HG03045 (cell line): ENCODE measurements around the gene ATP11A.

Experiments
- ATAC-seq: cut with Tn5 transposase; IDR thresholded peaks from one replicate; pipeline ENCODE4 v1.9.1; 2021; ENCODE audit warnings: mild to moderate bottlenecking, moderate library complexity; ENCODE audit not compliant: unreplicated experiment

ATP11A gene

DNA sequence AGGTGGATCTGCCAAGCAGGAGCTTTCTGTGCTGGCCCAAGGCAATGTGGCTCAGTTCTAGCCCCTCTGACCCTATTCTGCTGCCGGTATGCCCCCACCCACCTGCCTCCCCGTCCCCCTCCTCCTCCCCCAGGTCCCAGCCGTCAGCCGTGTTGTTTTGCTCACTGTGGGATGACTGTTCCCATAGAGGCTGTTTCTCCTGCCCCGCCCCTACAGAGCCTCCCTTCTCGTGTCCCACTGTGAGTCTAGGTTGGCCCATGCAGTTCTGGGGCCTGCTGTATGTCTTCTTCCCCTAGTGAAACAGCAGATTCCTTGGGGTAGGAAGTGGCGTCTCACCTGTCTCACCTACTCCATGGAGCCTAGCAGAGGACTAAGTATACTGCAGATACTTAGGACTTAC is 48.8 kb downstream of the ATP11A start:
- no peak for ATAC-seq

DNA sequence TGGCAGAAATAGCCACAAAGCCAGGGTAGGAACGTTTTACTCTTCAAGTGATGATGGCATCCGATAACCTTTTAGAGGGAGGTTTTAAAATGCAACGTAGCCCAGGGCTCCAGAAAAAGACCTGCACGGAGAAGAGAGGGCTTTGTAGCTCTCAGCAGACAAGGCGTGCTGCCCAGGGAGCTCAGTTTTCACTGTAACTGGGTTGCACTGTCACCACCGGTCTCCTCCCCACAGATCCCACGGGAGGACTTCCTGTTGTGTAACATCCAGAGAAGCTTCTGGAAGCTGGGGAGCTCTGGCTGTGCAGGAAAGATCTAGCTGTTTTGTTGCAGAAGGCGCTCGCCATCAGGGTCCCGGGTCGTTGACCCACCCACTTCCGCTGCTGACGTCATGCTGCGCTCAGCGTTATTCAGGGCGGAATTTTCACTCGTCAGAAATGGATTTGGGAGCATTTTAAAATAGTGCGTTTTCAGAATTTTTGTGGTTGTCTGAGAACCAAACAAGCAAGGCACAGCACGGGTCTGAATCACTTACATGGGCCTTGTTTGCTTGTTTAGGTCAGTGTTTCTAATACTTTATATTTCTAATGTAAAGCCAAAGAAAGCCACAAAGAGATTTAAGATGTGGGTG is 50.8 kb downstream of the ATP11A start:
- ATAC-seq: no peak

DNA sequence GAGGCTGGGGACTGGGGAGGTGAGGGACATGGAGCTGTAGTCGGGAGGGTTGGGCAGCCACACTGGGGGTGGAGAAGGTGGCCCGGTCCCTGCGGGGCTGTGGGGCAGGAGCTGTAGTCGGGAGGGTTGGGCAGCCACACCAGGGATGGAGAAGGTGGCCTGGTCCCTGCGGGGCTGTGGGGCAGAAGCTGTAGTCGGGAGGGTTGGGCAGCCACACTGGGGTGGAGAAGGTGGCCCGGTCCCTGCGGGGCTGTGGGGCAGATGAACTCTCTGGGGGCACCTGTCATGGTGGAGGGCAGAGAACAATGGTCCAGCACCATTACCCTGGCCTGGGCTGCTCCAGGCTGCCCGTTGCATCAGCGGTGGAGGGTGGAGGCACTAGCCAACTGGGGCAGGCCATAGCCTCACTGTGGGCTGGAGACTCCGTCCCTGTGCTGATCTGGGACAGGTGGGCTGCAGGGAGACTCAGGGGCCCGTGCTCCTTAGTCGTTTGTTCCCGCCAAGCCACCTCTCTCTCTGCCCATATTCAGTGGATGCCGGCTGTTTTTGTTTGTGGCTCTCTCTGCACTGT is 51.4 kb downstream of the ATP11A start:
- no peak for ATAC-seq

DNA sequence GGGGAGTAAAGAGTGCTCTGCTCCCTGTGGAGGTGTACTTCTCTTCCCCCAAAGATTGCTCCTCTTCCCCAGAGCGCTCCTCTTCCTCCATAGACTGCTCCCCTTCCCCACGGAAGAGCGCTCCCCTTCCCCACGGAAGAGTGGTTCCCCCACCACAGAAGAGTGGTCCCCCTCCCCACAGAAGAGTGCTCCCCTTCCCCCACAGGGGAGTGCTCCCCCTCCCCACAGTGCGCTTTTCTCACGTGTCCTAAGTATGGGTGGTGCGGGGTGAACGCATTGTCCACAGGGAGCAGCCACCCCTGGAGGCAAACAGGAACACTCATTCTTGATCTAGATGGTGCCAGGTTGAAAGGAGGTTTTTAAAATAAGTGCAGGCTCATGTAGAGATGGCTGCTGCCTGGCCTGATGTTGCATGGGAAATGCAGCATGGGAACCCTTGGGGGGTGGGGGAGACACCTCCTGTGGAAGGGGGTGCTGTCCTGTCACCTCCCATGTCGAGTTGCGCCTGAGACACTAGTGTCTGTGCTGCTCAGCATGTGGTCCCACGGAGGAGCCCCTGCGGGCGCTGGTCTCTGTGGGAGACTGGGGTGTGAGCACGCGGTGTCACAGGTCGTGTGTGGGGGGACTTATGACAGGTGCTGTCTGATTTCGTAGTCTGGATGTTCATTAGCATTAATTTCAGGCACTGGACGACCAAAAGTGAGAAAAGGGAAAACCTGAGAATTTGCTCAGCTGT is 52.2 kb downstream of the ATP11A start:
- ATAC-seq: no peak

DNA sequence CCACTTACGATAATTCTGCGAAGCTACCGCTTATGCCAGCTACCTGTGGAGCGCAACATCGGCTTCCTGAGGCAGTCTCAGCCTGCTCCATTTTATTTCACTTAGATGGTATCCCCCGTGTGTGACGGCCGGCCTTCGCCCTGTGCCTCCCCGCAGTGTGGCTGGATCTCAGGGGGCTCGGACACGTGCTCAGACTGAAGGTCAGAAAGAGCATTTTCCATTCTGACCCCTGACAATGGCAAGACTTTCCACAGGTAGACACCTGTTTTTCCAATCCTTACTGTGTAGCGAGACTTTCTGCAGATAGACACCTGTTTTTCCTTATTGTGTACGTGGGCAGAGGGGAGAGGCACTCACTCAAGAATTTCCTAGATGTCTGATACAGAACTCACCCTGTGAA is 52.7 kb downstream of the ATP11A start:
- ATAC-seq: no peak

DNA sequence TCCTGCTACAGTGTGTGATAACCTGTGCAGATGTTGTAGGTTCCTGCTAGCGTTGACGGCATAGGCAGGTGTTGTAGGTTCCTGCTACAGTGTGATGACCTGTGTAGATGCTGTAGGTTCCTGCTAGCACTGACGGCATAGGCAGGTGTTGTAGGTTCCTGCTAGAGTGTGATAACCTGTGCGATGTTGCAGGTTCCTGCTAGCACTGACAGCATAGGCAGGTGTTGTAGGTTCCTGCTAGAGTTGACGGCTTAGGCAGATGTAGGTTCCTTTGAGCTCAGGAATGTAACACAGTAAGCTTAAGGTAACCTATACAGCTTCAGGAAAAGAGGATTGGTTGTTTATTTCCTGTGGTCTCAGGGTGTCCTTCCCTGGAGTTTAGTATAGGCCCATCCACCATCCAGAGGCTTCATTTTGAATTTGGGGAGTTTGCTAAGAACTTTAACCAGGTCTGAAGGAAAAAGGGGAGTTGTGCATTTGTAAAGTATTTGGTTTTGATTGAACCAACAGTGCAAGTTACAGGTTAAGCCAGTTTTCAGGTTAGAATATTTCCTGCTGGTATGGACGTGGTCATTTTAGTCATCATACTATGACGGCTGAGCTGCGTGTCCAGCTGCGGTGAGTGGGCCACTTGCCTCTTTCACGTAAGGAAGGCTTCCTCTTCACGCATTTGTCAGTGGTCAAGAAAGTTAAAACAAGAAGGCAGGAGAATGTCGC is 53.8 kb downstream of the ATP11A start:
- ATAC-seq: no peak

DNA sequence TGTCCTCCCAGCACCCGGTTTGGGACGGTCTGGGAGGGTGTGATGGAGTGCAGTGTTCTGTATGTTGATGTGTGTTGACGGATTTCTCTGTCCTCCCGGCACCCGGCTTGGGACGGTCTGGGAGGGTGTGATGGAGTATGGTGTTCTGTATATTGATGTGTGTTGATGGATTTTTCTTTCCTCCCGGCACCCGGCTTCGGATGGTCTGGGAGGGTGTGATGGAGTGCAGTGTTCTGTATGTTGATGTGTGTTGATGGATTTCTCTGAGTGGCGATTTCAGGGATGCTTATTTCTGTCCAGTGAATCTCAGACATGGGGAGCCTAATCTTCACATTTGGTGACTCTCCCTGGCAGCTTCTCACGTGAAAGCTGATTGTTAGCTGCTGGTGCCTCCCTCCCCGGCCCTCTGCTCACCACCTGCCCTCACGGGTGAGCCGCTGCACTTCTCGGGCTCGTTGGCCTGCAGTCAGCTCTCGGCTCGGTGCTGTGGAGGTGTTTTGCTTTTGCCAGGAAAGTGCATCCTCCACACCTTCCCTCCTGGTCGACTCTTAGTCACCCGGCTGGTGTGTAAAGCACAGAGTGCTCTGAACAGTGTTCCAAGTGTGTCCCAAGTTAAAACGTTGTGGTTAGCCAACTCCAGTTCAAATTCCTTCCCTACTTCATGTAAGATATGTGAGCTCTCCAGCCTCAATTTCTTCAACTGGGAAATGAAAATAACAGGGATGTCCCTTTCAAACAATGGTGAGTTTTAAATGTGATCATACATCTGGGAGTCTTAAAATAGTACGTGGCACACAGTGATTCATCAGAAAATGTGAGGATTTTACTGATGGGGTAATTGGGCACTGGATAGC is 54.6 kb downstream of the ATP11A start:
- ATAC-seq: no peak

DNA sequence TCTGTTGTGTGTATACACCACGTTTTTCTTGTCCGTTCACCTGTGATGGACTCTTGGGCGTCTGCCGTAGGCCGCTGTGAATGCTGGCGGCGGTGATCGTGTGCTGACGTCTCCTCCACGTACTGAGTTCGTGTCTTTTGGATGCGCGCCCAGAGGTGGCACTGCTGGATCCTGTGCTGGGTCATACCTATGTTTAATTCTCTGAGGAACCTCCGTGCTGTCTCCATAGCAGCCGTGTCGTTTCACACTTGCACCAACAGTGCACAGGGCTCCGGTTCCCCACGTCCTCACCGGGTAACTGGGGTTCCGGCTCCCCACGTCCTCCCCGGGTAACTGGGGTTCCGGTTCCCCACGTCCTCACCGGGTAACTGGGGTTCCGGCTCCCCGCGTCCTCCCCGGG is 56.2 kb downstream of the ATP11A start:
- ATAC-seq: no peak

DNA sequence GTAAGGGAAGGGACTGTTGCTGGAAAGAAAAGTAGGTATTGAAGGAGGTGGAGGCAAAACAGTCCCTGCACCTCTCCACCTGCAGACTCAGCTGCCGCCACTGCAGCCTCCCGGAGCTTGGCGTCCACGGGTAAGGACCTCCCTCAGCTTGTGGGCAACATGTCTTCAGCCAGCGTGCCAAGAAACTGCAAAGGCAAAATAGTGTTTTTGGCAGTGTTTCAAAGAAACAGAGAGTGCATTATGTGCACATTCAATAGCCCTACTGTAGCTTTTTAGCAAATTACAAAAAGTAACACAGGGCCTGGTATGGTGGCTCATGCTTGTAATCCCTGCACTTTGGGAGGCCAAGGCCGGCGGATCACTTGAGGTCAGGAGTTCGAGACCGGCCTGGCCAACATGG is 57.4 kb downstream of the ATP11A start:
- no peak for ATAC-seq

DNA sequence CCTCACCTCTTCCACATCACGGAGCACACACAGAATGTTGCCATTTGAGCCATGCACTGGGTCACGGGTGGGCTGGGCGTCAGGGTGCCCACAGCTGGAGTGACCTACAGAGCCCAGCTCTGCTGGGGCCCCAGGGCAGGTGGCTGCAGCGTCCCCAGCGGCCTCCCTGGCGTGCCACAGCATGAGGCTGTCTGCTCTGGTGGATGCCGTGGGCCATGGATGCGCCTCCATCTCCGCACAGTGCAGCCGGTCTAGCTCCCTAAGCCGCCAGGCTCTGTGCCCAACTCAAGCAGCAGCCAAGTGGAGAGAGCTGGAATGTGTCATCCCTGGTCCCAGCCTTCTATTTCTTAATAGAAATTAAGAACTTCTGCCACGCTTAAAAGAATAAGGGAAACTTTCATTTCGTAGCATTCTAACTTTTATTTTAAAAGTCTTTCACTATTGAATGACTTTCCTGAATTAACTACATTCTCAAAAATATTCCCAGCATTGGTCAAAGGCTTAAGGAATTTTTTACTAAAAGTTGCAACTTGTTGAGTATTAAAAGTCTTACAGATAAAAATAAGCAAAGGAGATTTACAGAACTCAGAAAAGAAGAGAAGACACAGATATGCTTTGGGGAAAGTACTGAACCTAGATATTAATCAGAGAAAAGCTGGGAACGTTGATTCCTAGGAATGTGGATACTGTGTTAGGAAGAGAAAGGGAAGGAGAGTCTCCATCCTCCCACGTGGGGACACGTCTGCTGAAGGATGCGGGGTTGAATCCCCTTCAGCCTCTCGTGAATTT is 59.3 kb downstream of the ATP11A start:
- ATAC-seq: no peak

DNA sequence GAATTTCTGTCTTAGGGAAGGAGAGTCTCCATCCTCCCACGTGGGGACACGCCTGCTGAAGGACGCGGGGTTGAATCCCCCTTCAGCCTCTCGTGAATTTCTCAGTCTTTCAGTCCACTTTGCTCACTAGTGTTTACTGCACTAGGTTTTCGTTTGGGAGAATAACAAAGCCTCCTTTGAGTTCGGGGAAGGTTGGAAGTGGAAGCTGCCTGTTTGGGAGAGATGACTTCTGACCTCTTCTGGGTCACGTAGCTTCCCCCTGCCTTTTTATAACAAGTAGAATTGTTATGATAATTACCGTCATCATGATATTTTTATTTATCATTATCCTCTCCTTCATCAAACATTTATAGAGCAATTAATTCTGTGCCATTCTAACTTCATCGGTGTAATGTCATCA is 60.7 kb downstream of the ATP11A start:
- no peak for ATAC-seq

DNA sequence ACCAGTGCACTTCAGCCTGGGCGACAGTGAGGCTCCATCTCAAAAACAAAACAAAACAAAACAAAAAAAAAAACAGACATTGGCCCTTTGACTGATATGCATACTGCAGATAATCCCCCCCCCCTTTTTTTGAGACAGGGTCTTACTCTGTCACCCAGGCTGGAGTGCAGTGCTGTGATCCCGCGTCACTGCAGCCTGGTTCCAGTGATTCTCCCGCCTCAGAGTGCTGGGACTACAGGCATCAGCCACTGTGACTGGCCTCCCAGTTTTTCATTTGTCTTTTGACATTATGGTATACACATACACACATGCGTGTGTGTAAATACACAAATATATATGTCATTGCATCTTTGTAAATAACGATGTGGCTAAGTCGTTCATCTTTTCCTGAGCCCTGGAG is 61.8 kb downstream of the ATP11A start:
- ATAC-seq: no peak

DNA sequence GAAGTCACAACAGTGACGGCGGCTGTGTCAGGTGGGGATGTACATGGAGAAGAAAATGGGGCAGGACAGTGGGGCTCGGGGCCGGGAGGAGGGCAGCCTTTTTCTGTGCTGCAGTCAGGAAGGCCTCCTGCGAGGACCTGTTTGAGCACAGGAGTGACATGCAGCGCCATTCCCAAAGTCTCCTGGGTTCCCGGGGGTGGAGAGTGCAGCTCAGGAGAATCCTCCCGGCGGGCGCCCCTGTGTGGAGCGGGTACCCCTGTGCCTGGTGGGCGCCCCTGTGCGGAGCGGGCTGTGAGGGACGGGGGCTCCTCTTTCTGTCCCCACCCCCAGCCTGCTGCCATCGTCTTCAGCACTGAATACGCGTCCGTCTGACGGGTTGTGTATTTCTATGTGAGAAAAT is 62.4 kb downstream of the ATP11A start:
- ATAC-seq: no peak

DNA sequence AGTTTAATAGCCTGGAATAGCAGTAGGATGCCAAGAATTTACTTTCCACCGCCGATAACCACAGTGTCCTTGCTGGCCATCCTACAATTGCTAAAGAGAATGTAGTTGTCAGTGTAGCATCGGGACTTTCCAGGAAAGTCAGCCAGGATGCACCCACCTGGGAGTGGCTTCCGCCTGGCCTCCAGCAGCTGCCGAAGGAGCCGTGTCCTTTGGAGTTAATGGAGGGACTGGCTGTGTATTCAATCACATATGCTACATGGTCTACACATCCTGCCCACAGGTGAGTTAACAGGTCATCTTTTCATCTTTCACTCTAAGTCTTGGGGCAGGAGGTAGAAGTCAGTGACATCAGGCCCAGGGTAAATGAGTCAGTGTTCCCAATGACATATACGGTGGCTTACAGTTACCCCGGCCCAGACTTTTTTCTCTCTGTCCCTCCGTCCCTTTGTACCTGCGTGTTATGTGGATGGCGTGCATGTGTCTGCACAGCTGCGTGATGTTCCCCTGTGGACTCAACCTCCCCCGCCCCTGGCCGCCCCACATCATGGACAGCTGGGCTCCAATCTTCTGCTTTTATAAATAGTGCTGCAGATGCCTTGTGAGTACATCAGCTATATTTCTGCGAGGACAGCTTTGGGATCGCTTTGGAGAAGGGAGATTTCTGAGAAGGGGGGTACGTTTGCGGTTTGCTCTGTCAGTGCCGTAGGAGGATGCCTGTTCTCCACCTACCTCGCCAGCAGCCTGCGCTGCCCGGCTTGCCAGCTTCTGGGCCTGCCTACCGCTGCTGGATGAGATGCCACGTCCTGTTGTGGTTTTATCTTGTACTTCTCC is 63.1 kb downstream of the ATP11A start:
- ATAC-seq: no peak

DNA sequence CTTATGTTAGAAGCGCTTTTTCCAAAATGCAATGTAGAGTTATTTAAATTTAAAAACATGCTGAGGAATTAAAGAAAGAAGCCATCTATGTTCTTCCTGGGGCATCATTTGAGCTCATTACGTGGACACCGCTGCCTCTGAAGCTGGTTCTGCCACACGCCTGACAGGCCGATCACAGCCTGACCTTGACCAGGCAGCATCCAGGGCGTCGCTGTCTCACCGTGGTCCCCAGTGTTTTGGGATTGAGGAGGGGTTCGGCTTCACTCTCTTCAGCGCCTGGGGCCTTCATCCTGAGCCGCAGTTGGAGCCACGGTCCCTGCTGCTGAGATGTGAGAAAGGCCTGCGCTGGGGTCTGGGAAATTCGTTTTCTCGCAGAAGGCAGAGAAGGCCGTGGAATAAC is 64.0 kb downstream of the ATP11A start:
- no peak for ATAC-seq

DNA sequence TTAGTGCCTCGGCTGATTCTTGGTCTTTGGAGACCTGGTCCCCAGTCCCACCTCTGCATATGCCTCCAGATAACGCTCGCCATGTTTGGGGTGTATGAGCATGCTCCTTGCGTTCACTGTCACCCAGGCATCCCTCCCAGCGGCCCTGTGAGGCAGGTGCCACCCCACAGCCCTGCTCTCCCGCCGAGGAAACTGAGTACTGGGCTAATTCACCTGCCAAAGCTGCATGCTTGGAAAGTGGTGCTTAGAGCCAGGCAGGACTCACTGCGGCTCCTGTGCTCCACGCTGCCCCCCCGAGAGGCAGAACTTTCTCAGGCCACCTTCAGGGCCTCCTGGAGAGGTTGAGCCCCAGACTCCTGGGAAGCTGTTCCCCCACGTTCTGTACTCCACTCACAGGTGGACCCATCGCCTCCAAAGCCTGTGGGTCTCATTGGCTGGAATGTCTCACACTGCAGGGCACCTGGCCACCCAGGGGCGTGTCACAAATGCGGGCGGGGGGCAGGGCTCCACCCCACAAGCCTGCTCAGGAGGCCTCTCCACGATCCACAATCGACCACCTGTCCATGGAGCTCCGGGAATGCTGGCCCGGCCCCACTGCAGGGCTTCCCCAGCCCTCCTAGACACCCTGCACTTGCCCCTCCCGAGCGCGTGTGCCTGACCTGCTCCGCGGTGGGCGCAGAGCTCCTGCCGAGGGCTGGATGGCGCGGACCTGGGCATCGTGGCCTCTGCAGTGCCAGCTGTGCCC is 64.6 kb downstream of the ATP11A start:
- no peak for ATAC-seq

DNA sequence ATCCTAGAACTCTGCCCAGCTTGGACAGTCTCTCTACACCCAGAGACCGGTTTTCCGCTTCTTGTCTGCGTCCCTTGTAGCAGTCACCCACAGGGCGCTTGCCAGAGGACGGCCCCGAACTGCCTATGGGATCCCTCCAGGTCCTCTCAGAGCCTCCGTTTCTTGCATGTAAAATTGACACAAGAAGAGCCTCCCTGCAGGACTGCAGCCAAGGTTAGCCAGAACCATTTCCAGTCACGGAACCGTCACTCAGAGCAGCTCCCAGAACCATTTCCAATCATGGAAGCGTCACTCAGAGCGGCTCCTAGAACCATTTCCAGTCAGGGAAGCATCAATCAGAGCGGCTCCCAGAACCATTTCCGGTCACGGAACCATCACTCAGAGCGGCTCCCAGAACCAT is 65.5 kb downstream of the ATP11A start:
- ATAC-seq: no peak

DNA sequence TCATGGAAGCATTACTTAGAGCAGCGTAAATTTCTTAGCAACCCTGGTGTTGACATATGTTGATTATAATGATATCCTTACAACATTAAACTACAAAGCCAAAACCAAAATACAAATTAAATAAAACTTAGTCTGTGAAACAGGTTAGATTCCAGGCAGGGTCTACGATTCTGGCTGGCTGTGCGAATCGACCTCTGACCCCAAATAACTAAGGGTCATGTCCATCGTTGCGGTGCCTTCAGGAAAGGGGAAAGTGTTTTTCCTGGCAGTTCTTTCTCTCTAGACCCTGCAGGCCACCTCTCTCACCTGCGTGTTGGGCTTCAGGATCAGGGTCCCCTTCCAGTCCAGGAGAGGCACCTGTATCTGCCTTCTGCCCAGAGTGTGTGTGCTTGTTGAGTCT is 66.2 kb downstream of the ATP11A start:
- ATAC-seq: no peak

DNA sequence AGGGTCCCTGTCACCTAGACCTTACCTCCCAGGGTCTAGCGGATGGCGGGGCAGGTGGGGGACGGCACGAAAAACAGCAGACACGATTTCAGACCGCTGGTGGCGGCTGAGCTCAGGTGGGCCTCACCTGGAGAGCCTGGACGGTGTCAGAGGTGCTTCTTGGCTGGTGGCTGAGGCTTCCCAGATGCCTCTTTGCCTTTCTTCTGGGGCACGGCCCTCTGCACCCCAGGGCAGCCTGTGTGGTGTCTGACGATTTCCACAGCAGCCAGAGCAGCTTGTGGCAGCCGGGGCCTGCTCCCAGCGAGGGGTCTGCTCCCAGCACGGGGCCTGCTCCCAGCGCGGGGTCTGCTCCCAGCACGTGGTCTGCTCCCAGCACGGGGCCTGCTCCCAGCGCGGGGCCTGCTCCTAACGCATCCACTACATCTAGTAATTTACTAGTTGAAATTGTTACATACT is 66.7 kb downstream of the ATP11A start:
- no peak for ATAC-seq
